Hepatocyte (in vitro differentiated cells): ENCODE measurements around the gene PTPN4. TPM values are rescaled to one million over a fixed set of nuclear protein-coding genes. Genes with fewer than 3 reads are reported as not detected.

Source experiments
- DNase-seq: peaks from one replicate; pipeline ENCODE4 v3.0.0-alpha.2; 2016; ENCODE audit warnings: low spot score
- H2AFZ ChIP-seq: fragments of 200-600 bp; sonication (generic); 2 replicates; pipeline ENCODE4 v1.6.0; 2016; ENCODE audit warnings: antibody characterized with exemption, mild to moderate bottlenecking
- H3K27ac ChIP-seq: fragments of 200-600 bp; sonication (generic); 2 replicates; pipeline ENCODE4 v1.5.1; 2016; ENCODE audit warnings: mild to moderate bottlenecking
- H3K27me3 ChIP-seq: fragments of 200-600 bp; sonication (generic); 2 replicates; pipeline ENCODE4 v1.6.1; 2016
- H3K36me3 ChIP-seq: fragments of 200-600 bp; sonication (generic); replicated peaks from 2 replicates; pipeline ENCODE4 v1.5.1; 2016; ENCODE audit warnings: low read depth; ENCODE audit not compliant: insufficient read depth
- H3K4me1 ChIP-seq: fragments of 200-600 bp; sonication (generic); 2 replicates; pipeline ENCODE4 v1.5.1; 2016; ENCODE audit warnings: mild to moderate bottlenecking, moderate library complexity; ENCODE audit not compliant: insufficient read depth
- H3K4me2 ChIP-seq: fragments of 200-600 bp; sonication (generic); 2 replicates; pipeline ENCODE4 v1.6.0; 2016
- H3K4me3 ChIP-seq: fragments of 200-600 bp; sonication (generic); 2 replicates; pipeline ENCODE4 v1.5.1; 2016; ENCODE audit warnings: mild to moderate bottlenecking
- H3K79me2 ChIP-seq: fragments of 200-600 bp; sonication (generic); 2 replicates; pipeline ENCODE4 v1.6.0; 2017; ENCODE audit warnings: mild to moderate bottlenecking
- H3K9me2 ChIP-seq: fragments of 200-600 bp; sonication (generic); replicated peaks from 2 replicates; pipeline ENCODE4 v1.6.0; 2017; ENCODE audit warnings: mild to moderate bottlenecking; ENCODE audit not compliant: insufficient read depth
- H3K9me3 ChIP-seq: fragments of 200-600 bp; sonication (generic); 2 replicates; pipeline ENCODE4 v1.5.1; 2016; ENCODE audit warnings: low read depth, mild to moderate bottlenecking
- H4K20me1 ChIP-seq: fragments of 200-600 bp; sonication (generic); 2 replicates; pipeline ENCODE4 v1.6.0; 2016; ENCODE audit warnings: mild to moderate bottlenecking; ENCODE audit not compliant: insufficient read depth, poor library complexity, severe bottlenecking
- EZH2 ChIP-seq: fragments of 200-600 bp; sonication (generic); IDR thresholded peaks from 2 replicates; pipeline ENCODE4 v1.6.1; 2016; ENCODE audit warnings: antibody characterized with exemption, mild to moderate bottlenecking, borderline replicate concordance
- EZH2phosphoT487 ChIP-seq: fragments of 200-600 bp; sonication (generic); IDR thresholded peaks from one replicate; pipeline ENCODE4 v1.6.1; 2018; ENCODE audit warnings: antibody characterized with exemption, mild to moderate bottlenecking, low read depth, moderate library complexity; ENCODE audit not compliant: unreplicated experiment, severe bottlenecking
- WGBS: methylation state at CpG from one replicate; pipeline ENCODE4 v1.1.6; 2016; ENCODE audit warnings: low lambda C conversion rate; ENCODE audit errors: missing lambda C conversion rate; 5-methylcytosine and 5-hydroxymethylcytosine counted together
- polyA plus RNA-seq: library from polyadenylated mRNA; unstranded; fragments of >200 nt; fragmentation: Nextera tagmentation; extraction: Ambion mirVana; gene quantifications from 2 replicates; pipeline ENCODE4 v1.2.1, GENCODE V29; 2016
- total RNA-seq: library from RNA; depleted of rRNA; stranded (reverse); fragments of >200 nt; gene quantifications from 2 replicates; pipeline ENCODE4 v1.2.3, GENCODE V29; 2014
- TF ChIP-seq, protein P1 (sequence below): fragments of 200-600 bp; sonication (generic); IDR thresholded peaks from 2 replicates; pipeline ENCODE4 v1.5.1; 2016; ENCODE audit warnings: antibody characterized with exemption, mild to moderate bottlenecking; ENCODE audit not compliant: poor library complexity

Gene PTPN4
- total and polyA plus RNA-seq, 2 experiments from 2014 or later: 9.2 to 15.5 TPM

DNA sequence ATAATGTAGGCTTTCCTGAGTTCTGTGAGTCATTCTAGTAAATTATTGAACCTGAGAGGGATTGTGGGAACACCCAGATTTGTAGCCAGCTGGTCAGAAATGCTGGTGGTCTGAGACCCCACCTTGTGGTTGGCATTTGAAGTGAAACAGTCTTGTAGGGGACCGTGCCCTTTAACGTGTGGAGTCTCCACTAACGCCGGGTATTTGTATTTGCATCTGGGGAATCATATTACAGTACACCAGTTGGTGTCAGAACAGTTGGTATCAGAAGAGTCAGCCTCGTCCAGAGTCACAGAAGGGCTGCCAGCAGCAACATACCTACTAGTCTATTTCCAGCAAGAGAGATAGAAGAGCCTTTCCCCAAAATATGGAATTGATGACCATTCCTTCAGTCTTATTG is 38.3 kb upstream of the PTPN4 start:
- H3K79me2 ChIP-seq: no peaks in the 10 kb centered on the region
- TF ChIP-seq, protein P1, sequence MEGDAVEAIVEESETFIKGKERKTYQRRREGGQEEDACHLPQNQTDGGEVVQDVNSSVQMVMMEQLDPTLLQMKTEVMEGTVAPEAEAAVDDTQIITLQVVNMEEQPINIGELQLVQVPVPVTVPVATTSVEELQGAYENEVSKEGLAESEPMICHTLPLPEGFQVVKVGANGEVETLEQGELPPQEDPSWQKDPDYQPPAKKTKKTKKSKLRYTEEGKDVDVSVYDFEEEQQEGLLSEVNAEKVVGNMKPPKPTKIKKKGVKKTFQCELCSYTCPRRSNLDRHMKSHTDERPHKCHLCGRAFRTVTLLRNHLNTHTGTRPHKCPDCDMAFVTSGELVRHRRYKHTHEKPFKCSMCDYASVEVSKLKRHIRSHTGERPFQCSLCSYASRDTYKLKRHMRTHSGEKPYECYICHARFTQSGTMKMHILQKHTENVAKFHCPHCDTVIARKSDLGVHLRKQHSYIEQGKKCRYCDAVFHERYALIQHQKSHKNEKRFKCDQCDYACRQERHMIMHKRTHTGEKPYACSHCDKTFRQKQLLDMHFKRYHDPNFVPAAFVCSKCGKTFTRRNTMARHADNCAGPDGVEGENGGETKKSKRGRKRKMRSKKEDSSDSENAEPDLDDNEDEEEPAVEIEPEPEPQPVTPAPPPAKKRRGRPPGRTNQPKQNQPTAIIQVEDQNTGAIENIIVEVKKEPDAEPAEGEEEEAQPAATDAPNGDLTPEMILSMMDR: no peak
- TF ChIP-seq EZH2: no peak
- no peak for TF ChIP-seq EZH2phosphoT487
- H2AFZ ChIP-seq: no peak overlapping the region

GRCh38 chr2:119721904-119722303 is 37.8 kb upstream of the PTPN4 start:
- 83% methylated on average over 4 of the region's 4 CpGs for WGBS
- DNase-seq: no peak
- Histone ChIP-seq H3K4me1 (no peaks in the 10 kb centered on the region), H3K79me2 (no peaks in the 10 kb centered on the region), H2AFZ (no peak overlapping the region), H3K9me2 (no peaks in the 10 kb centered on the region), H3K27ac (no peak overlapping the region), H3K4me2 (no peak overlapping the region), H3K4me3 (no peak overlapping the region), H3K36me3 (no peaks in the 10 kb centered on the region), H3K27me3 (no peaks in the 10 kb centered on the region), H4K20me1 (no peaks in the 10 kb centered on the region), H3K9me3 (no peaks in the 10 kb centered on the region)
- TF ChIP-seq EZH2 (no peak), EZH2phosphoT487 (no peak)
- TF ChIP-seq, protein P1: no peak

More for the DNA sequence above, 38.3 kb upstream of the PTPN4 start:
- no peak for DNase-seq
- 71% methylated on average over 5 of the region's 5 CpGs for WGBS
- Histone ChIP-seq H3K4me2 (no peak overlapping the region), H3K36me3 (no peaks in the 10 kb centered on the region), H3K4me3 (no peak overlapping the region), H3K9me3 (no peaks in the 10 kb centered on the region), H3K9me2 (no peaks in the 10 kb centered on the region), H3K27me3 (no peaks in the 10 kb centered on the region), H3K27ac (no peak overlapping the region), H4K20me1 (no peaks in the 10 kb centered on the region), H3K4me1 (no peaks in the 10 kb centered on the region)

GRCh38 chr2:119723186-119723585 is 36.5 kb upstream of the PTPN4 start:
- H3K27me3 ChIP-seq: no peaks in the 10 kb centered on the region
- H4K20me1 ChIP-seq: no peaks in the 10 kb centered on the region

More at GRCh38 chr2:119723186-119723585, 36.5 kb upstream of the PTPN4 start:
- TF ChIP-seq EZH2 (no peak), EZH2phosphoT487 (no peak)
- TF ChIP-seq, protein P1: no peak
- no peaks in the 10 kb centered on the region for H3K9me2 ChIP-seq
- 86% methylated on average over 8 of the region's 8 CpGs for WGBS
- H2AFZ ChIP-seq: no peak overlapping the region
- H3K4me3 ChIP-seq: no peak overlapping the region
- H3K27ac ChIP-seq: no peak overlapping the region
- no peaks in the 10 kb centered on the region for H3K9me3 ChIP-seq
- H3K36me3 ChIP-seq: no peaks in the 10 kb centered on the region
- no peaks in the 10 kb centered on the region for H3K4me1 ChIP-seq
- DNase-seq: no peak
- no peak overlapping the region for H3K4me2 ChIP-seq
- no peaks in the 10 kb centered on the region for H3K79me2 ChIP-seq
